ENCODE data around the gene IFIT2. TPM values are rescaled to one million over a fixed set of nuclear protein-coding genes. Genes with fewer than 3 reads are reported as not detected.
"Not testable (repeated sequence)": the region's sequence is repeated elsewhere in the genome, so short reads cannot be mapped to it uniquely, and the experiment has no call there.

Gene IFIT2, protein sequence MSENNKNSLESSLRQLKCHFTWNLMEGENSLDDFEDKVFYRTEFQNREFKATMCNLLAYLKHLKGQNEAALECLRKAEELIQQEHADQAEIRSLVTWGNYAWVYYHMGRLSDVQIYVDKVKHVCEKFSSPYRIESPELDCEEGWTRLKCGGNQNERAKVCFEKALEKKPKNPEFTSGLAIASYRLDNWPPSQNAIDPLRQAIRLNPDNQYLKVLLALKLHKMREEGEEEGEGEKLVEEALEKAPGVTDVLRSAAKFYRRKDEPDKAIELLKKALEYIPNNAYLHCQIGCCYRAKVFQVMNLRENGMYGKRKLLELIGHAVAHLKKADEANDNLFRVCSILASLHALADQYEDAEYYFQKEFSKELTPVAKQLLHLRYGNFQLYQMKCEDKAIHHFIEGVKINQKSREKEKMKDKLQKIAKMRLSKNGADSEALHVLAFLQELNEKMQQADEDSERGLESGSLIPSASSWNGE
- 9.1 TPM for total RNA-seq (ENCODE audit: insufficient read depth, low replicate concordance)

DNA sequence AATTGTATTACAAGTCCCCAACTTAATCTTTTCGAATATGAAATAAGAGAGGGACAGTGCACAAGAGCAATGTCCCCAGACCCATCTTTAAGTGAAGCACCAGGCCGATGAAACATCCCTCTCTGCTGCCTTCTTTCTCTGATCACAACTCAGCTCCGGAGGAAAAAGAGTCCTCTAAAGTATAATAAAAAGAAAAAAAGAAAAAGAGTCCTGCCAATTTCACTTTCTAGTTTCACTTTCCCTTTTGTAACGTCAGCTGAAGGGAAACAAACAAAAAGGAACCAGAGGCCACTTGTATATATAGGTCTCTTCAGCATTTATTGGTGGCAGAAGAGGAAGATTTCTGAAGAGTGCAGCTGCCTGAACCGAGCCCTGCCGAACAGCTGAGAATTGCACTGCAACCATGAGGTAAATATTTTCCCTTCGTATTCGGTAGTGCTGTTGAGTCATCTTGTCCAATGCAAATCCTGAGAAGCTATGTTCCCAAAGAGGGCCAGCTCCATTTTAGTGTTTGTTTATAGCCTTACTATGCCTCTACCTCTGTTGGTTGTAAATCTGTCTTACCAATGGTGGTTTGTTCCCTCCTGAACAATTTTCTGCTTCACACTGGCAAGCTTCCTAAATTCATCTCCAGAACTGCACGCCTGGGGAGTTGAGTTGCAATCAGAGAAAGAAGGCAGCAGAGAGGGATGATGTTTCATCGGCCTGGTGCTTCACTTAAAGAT is at the start of gene IFIT2:
Gene IFIT2 (plus strand): TSS at position 326 of the 725 bp plus-strand sequence. CDS start 78 bp downstream, at position 404.
- peak; percentile 88 for DNase-seq (ENCODE audit: low spot score)

DNA sequence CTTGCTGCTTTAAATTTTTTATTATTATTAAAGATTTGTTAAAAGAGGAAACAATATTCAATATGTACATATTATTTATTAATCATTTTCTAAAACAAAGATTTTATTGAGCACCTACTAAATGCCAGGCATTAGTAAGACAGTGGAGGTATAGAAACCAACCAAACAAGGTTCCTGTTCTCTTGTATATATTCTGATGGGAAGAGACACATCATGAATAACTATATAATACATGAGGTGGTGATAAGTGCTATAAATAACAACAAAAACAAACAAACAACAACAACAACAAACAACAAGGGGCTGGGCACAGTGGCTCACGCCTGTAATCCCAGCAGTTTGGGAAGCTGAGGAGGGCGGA is 49.6 kb upstream of the IFIT2 start:
- DNase-seq (ENCODE audit: low spot score), result no peak

DNA sequence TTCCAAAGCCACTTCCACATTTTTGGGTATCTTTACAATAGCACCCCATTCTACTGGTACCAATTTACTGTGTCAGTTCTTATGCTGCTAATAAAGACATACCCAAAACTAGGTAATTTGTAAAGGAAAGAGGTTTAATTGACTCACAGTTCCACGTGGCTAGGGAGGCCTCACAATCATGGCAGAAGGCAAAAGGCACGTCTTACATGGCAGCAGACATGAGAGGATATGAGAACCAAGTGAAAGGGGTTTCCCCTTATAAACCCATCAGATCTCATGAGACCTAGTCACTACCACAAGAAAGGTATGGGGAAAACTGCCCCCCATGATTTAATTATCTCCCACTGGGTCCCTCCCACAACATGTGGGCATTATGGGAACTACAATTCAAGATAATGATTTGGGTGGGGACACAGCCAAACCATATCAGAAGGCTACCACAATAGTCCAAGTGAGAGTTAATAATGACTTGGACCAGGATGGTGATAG is 46.7 kb upstream of the IFIT2 start:
- DNase-seq (ENCODE audit: low spot score), result not testable (repeated sequence)

DNA sequence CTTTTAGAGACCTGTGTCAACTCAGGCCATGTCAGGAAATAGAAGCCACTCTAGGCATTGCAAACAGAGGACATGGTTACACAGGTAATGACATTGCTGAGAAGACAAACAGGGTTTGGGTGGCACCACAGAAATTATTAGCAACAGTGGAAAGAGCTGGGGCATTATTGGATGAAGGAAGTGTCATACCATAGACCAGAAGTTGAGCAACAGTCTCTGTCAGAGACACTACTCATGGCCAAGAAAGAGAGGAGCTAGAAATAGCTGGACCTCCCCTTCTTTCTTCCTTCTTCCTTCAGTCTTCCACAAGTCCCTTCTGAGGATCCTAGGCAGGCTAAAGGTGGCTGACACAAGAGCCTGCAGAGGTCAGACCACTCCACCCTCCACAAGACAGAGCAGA is 46.1 kb upstream of the IFIT2 start:
- no peak for DNase-seq (ENCODE audit: low spot score)

DNA sequence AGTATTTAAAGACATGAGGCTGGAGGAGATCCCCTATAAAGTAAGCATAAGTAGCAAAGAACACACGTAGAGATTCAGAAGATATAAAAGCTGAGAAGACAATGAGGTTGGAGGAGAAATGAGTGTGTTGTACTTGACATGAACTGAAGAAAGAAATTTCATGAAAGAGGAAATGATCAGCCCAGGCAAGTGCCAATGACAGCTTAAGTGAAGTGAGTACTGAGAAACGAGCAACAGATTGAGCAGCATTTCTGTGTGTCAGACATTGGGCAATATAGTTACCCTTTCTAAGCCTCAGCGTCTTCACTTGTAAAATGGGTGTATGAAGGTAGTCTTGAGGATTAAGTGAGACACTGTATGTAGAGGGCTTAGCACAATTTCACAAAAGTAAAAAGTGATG is 45.5 kb upstream of the IFIT2 start:
- no peak for DNase-seq (ENCODE audit: low spot score)

DNA sequence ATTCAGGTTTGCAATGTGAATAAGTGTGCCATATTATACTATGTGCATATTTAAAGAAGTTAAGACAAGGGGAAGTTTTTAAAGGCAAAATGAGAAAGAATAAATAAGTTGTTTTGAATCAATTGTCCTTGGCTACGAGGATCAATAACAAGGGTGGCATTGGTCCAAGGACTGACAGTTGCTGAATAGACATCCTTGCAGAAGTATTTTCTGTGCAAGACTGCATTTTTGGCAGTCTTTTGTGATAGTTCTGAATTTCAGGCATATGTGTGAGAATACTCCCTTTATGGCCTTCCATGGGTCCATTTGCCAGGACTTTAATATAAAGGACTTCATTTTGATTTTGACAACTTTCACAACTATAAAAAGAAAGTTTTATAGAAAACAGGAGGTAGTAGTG is 44.9 kb upstream of the IFIT2 start:
- DNase-seq (ENCODE audit: low spot score), result no peak

DNA sequence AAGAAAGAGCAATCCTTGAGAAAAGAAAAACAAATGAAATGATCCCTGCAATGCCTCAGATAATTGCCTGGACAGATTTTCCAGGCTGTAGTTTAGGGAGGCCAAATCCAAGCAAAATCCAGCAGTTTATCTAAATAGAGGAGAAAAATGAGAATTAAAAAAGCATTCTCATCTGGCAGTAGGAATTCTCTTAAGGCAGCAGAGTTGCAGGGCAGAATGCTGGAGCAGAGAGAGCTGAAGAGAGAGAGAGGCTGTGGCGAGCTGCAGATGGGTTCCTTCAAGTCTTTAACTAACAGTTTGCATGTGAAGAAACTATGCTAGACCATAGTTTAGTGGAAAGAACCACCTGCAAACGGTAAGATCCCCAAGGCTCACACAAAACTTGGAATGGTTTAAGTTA is 44.3 kb upstream of the IFIT2 start:
- no peak for DNase-seq (ENCODE audit: low spot score)

DNA sequence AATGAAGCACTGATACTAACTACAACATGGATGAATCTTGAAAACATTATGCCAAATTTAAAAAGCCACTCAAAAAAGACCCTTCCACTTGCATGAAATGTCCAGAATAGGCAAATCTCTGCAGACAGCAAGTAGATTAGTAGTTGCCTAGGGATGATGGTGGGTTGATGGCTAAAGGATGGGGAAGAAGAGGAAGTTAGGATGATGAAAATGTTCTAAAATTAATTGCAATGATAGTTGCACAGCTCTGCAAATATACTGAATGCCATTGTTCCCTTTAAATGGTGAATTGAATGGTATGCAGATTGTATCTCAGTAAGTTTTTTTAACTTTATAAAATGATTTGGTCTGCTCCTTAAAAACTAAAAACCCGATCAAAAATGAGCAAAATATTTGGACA is 43.0 kb upstream of the IFIT2 start:
- no peak for DNase-seq (ENCODE audit: low spot score)

DNA sequence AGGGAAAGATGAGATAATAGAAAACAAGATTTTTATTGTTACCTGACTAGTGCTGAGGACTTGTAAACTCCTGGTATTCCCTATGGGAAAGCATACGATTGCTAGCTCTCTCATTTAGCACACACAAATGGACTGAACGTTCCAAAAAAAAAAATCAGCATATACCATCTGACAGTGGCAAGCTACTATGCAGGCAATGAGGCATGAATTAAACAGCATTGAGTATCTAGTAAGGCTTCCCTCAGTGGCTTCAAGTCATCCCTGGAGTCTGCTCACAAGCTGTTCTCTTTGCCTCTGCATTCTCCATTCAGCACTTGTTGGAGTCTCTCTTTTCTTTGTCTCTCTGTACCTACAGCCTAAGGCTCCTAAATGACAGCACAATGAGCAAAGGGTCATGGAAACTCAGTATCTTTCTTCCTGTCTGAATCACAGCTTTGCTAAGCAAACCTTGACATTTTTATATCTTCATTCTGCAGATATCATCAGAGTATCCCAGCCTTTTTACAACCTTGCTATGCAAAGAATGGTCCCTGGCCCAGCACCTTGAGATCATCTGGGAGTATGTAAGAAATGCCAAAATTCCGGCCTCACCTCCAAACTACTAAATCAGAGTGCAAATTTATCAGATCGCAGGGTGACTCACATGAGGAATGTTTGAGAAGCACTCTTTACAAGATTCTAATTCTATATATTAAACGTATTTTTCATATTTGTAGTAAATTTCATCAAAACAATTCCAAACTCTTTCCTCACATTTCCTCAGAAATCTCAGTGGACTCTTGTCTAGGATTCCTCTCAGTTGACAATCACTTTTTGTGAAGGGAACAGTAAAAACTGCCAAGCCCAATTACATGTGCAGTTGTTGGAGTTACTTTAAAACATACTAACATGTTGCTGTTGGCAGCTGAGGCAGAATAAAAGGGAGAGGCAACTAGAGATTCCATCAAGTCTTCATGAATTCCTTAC is 39.5 kb upstream of the IFIT2 start:
- DNase-seq (ENCODE audit: low spot score), result peak; percentile 46

DNA sequence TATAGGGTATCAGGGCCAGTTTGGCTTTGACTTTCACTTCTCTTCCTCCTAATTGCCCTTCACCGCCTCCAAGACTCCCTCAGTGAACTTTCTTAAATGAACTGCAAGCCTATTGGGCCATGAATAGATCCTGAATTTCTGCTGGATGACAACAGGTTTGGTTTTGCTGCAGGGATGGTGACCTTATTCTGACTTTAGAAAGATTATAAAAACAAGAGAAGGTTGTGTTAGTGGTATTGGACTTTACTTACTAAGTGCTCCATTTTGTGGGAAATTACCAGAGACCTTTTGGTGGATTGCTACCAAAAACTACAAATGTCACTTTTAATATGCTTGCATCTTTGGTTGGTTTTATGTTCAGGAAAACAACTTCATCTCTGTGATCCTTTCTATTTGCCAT is 38.8 kb upstream of the IFIT2 start:
- DNase-seq (ENCODE audit: low spot score), result no peak

DNA sequence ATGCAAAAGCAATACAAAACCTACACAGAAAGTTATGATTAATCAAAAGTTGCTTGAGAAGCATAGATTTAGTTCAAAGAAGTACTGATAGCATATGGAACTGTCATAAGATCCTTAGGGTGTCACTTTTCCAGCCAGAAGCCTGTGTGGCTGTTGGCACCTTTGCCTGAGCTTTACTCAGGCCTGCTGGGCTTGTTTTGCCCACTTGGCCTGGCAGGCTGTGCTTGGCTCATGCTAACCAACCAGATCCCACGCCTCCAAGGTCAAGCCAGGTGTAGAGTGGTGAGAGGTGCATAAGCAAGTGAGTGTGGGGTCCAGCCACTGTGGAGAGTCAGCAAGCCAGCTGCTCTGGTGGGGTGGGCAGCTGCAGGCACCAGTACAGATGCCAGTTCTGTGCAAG is 38.3 kb upstream of the IFIT2 start:
- DNase-seq (ENCODE audit: low spot score), result no peak

DNA sequence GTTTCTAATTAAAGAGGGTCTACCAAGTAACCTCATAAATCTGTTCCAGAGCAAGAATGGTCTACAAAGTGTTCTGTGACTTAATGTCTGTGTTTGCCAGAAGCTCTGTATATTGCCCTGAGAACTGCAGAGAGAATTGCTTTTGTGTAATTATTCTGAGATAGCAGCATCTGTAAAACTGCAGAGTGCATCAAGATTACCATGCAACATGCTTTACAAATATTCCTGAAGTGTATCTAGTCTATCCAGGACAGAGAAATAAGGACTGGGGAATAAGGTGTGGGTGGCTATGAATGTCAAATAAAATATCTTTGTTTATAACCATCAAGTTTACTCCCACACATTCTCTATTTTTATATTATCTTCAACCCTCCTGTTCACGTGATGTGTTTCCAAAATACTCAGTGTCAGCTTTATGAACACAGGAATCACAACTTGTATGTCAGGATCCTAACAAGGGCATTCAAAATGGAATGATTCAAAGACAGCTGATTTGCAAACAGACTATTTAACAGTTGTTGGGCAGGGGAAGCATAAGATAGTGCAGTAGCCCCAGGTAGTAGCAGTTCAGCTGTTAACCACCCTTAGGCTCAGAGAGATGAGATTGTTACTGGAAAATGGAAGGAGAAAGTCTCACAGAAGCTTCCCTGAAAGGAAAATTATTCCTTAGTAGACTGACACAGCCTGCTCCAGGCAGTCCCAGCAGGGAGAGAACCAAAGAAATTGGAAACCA is 35.0 kb upstream of the IFIT2 start:
- no peak for DNase-seq (ENCODE audit: low spot score)

DNA sequence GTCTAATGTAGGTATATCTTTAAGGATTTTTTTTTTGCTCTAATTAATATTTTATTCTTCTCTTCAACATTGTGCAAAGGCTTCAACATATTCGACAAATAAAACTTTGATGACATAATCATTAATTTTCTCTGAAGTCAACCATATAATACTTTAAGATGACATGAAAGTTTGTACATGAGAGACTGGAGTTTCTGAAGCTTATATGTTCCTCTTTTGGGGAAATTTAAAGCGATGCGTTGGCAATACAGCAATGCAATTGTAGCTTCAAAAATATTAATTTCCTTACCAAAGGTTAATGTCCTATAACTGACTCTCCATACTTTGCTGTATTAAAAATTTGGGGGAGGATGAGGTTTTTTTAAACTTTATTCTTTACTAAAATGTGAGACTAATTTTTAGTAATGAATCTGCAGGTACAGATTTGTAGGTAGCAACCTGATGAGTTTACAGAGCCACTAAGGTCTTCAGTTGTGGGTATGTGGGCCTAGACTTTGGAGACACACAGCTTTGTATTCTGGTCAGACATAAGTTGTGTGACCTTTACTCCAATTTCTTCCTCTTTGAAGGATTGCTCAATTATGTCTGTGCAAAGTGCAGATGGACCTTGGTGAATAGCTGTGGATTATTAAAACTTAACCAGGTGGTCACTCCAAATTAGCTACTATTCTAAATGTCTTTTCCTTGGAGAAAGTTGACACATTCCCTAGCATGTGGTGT is 32.3 kb upstream of the IFIT2 start:
- no peak for DNase-seq (ENCODE audit: low spot score)

DNA sequence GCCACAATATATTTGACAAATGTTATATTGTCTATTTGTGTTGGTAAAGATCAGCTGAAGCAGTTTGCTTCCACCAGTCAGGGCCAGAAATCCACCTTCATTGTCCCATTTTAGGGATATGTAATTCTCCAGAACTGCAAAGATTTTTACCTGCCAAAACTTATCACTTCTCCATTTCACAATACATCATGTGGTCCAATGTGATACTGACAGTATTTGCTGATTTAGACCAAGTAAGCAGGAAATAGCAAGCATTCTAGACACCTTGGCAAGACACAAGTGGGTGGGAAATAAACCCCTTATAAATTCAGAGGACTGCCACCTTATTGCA is 31.7 kb upstream of the IFIT2 start:
- DNase-seq (ENCODE audit: low spot score), result no peak

DNA sequence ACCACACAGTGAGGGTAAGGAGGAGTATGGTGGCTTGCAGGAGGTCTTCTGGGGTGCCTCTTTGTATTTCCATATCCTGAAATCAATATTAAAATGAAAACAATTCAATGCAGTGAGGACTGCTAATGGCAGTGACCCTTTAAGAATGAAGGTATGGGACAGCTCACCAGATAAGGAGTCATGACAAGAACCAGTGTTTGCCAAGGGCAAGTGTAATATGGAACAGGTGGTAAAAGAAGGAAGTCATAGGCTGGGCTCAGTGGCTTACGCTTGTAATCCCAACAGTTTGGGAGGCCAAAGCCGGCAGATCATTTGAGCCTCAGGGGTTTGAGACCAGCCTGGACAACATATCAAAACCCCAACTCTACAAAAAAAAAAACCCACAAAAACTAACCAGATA is 30.3 kb upstream of the IFIT2 start:
- DNase-seq (ENCODE audit: low spot score), result no peak

DNA sequence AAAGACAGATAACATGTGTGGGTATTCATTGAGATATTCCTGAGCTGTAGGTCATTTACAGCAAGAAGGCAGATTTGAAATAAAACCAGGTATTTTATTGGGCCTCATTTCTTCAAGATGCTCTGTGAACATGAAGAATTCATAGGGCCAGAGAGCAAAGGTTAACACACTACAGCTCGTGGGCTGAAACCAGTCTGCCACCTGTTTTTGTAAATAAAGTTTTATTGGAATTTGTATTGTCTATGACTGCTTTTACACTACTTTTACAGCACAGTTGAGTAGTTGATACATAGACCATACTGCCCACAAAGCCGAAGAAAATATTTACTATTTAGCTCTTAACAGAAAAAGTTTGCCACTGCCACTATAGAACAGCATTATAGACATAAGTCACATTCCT is 28.2 kb upstream of the IFIT2 start:
- no peak for DNase-seq (ENCODE audit: low spot score)

DNA sequence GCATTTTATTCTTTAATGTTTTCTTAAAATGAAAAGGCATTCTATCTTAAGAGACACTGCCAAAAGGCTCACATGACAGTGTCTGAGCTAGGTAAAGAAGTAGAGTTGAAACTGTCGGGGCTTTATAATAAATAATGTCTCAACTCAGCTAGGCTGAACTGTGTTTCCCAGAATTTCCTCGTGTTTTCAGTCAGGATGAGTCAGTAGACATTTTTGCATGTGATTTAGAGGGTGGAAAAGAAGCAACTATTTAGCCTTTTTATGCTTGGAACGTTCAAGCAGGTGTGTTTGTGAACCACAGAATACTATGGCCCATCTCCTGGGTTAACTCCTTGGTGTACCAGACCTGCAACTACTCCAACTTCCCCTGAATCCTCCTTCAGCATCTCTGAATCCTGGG is 26.9 kb upstream of the IFIT2 start:
- peak; percentile 59 for DNase-seq (ENCODE audit: low spot score)

DNA sequence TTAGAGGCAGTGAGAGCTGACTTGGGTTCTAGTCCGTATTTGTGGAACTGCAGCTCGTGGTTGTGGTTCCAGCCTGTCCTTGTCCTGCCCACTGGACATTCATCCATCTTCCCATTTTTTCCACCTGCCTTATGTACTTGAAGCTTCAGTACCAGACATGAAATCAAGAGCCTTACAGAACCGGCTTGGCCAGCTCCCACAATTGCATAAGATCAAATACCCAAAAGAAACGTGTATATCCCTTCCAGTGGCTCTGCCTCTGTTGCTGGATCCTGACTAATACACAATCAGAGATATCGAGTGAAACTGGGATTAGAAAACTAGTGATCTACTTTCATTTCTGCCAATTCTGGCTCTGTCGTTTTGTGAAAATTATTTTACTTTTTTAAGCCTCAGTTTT is 26.5 kb upstream of the IFIT2 start:
- DNase-seq (ENCODE audit: low spot score), result peak; percentile 72

DNA sequence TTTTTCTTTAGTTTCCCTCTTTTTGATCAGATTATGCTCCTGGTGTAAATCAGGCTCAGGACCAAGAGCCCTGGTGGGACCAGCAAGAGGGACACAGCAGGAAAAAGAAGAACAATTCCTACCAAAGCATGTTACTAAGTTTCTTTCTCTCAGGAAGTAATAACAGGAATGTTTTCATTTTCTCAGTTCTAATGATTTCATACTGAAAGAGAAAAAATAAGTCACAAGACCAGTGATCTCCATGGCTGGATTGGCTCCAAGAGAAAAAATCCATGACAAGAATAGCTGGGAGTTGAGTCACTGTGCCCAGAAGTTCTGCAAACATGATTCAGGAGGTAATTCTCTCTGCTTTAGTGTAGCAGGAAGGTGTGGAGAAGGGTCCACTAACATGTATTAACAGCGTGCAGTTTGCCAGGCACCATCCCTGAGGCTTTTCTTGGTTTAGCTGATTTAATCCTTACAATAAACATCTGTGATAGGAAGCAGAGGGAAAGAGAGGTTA is 23.8 kb upstream of the IFIT2 start:
- DNase-seq (ENCODE audit: low spot score), result peak; percentile 96

DNA sequence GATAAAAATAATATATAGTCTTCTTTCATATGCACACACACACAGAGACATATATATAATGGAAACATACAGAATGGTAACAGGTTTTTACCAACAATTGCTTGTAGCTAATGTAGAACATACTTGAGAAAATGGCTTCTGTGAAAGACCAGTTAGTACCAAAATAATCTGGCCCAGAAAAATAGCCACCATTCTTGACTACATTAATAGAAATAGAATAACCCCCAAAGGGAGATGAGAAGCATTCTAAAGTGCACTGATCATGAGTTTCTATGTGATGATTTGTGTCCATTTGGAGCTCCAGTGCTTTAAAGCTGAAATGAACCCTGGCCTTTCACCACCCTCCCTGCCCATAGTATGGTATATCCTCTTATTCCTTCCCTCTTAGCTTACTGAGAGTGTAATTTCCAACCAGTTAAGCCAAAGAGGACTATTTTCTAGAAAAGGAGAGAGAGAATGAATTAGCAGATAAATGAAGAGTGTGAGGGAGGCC is 22.9 kb upstream of the IFIT2 start:
- no peak for DNase-seq (ENCODE audit: low spot score)
